GM23248 (cell line): ENCODE results near the gene HIGD1A.

Experiments used
- EZH2 ChIP-seq: fragments of 200-600 bp; sonication (generic); IDR thresholded peaks from 2 replicates; pipeline ENCODE4 v1.6.1; 2018; ENCODE audit warnings: antibody characterized with exemption, mild to moderate bottlenecking; ENCODE audit not compliant: insufficient read depth, poor library complexity, severe bottlenecking
- EZH2phosphoT487 ChIP-seq: fragments of 200-600 bp; sonication (generic); IDR thresholded peaks from 2 replicates; pipeline ENCODE4 v1.6.1; 2018; ENCODE audit warnings: antibody characterized with exemption, moderate library complexity, mild to moderate bottlenecking, low read depth; ENCODE audit not compliant: insufficient read depth

DNA sequence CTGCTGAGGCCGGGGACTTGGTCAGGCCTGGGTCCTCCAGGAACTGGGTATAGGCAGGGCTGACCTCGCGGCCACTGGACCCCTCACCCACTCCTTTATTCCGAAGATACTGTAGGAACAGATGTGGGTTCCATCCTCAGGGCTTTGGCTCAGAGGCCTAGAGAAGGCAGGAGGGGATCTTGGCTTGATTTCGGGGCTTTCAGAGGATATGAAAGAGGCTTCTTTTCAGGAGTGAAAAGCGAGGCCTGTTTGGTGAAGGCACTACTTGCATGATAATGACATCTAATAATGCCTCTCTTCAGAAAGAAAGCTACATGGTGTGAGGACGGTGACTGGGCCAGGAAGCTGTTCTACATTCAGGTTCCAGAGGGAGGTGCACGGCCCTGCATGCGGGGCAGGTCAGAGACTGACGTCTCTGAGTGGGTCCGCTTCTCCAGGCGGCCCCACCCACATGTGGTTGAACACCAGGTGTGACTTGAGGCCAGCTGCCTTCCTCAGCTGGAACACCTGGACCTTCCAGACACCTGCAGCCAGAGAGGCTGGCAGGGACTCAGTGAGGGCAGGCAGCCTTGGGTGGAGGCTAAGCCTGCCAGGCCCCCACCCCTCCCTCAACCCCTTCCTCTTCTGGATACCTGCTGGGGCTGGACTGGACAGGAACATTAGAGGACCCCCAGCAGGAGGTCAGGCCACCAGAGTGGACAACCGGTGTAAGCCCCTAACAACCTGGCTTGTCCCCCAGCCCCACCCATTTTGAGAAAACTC lies 70.6 kb downstream of the HIGD1A start:
- TF ChIP-seq EZH2 (no peak), EZH2phosphoT487 (no peak)
